GM12878 (cell line): Measurements from ENCODE around the gene CCR5AS.

Experiments
- BCLAF1 ChIP-seq: fragments of 450-650 bp; IDR thresholded peaks from 2 replicates; pipeline ENCODE4 v1.6.1; 2017; ENCODE audit warnings: antibody characterized with exemption, mild to moderate bottlenecking, moderate library complexity
- HDGF ChIP-seq: fragments of 450-650 bp; IDR thresholded peaks from 2 replicates; pipeline ENCODE4 v1.6.1; 2016; ENCODE audit warnings: antibody characterized with exemption
- REST ChIP-seq: IDR thresholded peaks from 2 replicates; pipeline ENCODE4 v1.6.1; 2012; ENCODE audit warnings: mild to moderate bottlenecking, low read depth, low read length
- TAF1 ChIP-seq: IDR thresholded peaks from 2 replicates; pipeline ENCODE4 v1.6.1; 2011; ENCODE audit warnings: mild to moderate bottlenecking, low read depth, low read length, borderline replicate concordance
- TF ChIP-seq, protein P1 (sequence below), 3 experiments: IDR thresholded peaks in 2 of 3; conservative IDR thresholded peaks in 1 of 3; 2 replicates each; pipeline ENCODE4 v1.5.1; 2011; ENCODE audit warnings: low read depth in 3 of 3, low read length in 3 of 3, mild to moderate bottlenecking in 3 of 3, control low read depth in 2 of 3, moderate library complexity in 2 of 3, inconsistent platforms in 1 of 3, mixed read lengths in 1 of 3; ENCODE audit not compliant: control insufficient read depth in 2 of 3, insufficient read depth in 1 of 3; ENCODE audit errors: extremely low read depth in 1 of 3
- TF ChIP-seq, protein P2 (sequence below): IDR thresholded peaks from 2 replicates; pipeline ENCODE4 v1.6.1; 2012; ENCODE audit warnings: low read depth, low read length, improper control_type of control experiment

DNA sequence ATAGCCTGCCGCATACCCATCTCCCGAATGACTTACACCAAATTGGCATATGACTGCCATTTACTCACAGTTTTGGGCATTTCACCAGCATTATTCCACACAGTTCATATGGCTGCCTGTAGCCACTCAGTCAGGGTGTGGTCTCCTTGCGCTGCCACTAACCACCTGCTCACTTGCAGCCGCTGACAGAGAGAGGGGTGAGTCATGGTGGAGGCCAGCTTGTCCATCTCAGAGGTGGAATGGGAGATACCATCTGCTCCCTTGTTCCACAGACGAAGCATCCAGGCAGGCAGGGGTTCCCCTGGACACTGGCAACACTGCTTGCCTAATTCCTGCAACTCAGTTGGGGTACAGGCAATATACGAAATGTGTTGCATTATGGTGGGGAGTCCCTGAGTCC lies 15.8 kb upstream of the CCR5AS start:
- TF ChIP-seq BCLAF1 = no peak
- no peak for TF ChIP-seq REST
- no peak for TF ChIP-seq TAF1
- TF ChIP-seq, protein P1, sequence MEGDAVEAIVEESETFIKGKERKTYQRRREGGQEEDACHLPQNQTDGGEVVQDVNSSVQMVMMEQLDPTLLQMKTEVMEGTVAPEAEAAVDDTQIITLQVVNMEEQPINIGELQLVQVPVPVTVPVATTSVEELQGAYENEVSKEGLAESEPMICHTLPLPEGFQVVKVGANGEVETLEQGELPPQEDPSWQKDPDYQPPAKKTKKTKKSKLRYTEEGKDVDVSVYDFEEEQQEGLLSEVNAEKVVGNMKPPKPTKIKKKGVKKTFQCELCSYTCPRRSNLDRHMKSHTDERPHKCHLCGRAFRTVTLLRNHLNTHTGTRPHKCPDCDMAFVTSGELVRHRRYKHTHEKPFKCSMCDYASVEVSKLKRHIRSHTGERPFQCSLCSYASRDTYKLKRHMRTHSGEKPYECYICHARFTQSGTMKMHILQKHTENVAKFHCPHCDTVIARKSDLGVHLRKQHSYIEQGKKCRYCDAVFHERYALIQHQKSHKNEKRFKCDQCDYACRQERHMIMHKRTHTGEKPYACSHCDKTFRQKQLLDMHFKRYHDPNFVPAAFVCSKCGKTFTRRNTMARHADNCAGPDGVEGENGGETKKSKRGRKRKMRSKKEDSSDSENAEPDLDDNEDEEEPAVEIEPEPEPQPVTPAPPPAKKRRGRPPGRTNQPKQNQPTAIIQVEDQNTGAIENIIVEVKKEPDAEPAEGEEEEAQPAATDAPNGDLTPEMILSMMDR (IDR thresholded peaks at IDR 0.05 in 2 of 3, conservative IDR thresholded peaks at IDR 0.05 in 1 of 3; ENCODE audit: control insufficient read depth in 2 of 3, extremely low read depth in 1 of 3, insufficient read depth in 1 of 3, low read depth in 3 of 3, low read length in 3 of 3) = no peak
- TF ChIP-seq, protein P2, sequence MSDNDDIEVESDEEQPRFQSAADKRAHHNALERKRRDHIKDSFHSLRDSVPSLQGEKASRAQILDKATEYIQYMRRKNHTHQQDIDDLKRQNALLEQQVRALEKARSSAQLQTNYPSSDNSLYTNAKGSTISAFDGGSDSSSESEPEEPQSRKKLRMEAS = no peak
- no peak for TF ChIP-seq HDGF
